ENCODE measurements around the gene TTC12. TPM values are rescaled to one million over a fixed set of nuclear protein-coding genes. Genes with fewer than 3 reads are reported as not detected.

TTC12 gene
- total RNA-seq, 1 donor from 2014 or later: 30.4 TPM

- no peaks in the 10 kb centered on the region for H3K36me3 Mint-ChIP-seq (ENCODE audit: insufficient read depth)
- H3K27ac Mint-ChIP-seq: no peak overlapping the region
- no peaks in the 10 kb centered on the region for H3K9me3 Mint-ChIP-seq (ENCODE audit: low read depth)
- H3K27me3 Mint-ChIP-seq: peaks cover 33% of the 10 kb centered on the region
- no peak for TF ChIP-seq CTCF (IDR thresholded peaks at IDR 0.05; ENCODE audit: unreplicated experiment)
- DNase-seq (ENCODE audit: low spot score, unreplicated experiment): no peak
- H3K4me1 Mint-ChIP-seq (ENCODE audit: low read depth): no peaks in the 10 kb centered on the region
- no peak overlapping the region for H3K4me3 Mint-ChIP-seq (ENCODE audit: low read depth)
Observed at GRCh38 chr11:113404859-113405430, 90.6 kb downstream of the TTC12 start.

GRCh38 chr11:113405724-113406478, 91.5 kb downstream of the TTC12 start:
- no peak for DNase-seq (ENCODE audit: low spot score, unreplicated experiment)
- no peak for TF ChIP-seq CTCF (IDR thresholded peaks at IDR 0.05; ENCODE audit: unreplicated experiment)
- Mint-ChIP-seq H3K27ac (no peak overlapping the region), H3K27me3 (peaks cover 33% of the 10 kb centered on the region), H3K4me1 (ENCODE audit: low read depth) (no peaks in the 10 kb centered on the region), H3K9me3 (ENCODE audit: low read depth) (no peaks in the 10 kb centered on the region), H3K36me3 (ENCODE audit: insufficient read depth) (no peaks in the 10 kb centered on the region), H3K4me3 (ENCODE audit: low read depth) (no peak overlapping the region)

- no peak for TF ChIP-seq CTCF (IDR thresholded peaks at IDR 0.05; ENCODE audit: unreplicated experiment)
- no peaks in the 10 kb centered on the region for H3K9me3 Mint-ChIP-seq (ENCODE audit: low read depth)
- no peaks in the 10 kb centered on the region for H3K4me1 Mint-ChIP-seq (ENCODE audit: low read depth)
- DNase-seq (ENCODE audit: low spot score, unreplicated experiment): no peak
- peaks cover 30% of the 10 kb centered on the region for H3K27me3 Mint-ChIP-seq
- H3K36me3 Mint-ChIP-seq (ENCODE audit: insufficient read depth): no peaks in the 10 kb centered on the region
- no peak overlapping the region for H3K4me3 Mint-ChIP-seq (ENCODE audit: low read depth)
- H3K27ac Mint-ChIP-seq: peak overlapping the region; percentile 78
Observed at GRCh38 chr11:113407163-113407562, 92.8 kb downstream of the TTC12 start.

GRCh38 chr11:113408206-113408605, 93.8 kb downstream of the TTC12 start:
- no peak overlapping the region for H3K27ac Mint-ChIP-seq
- peaks cover 20% of the 10 kb centered on the region for H3K27me3 Mint-ChIP-seq
- H3K36me3 Mint-ChIP-seq (ENCODE audit: insufficient read depth): no peaks in the 10 kb centered on the region
- H3K4me3 Mint-ChIP-seq (ENCODE audit: low read depth): no peak overlapping the region
- no peak for DNase-seq (ENCODE audit: low spot score, unreplicated experiment)
- TF ChIP-seq CTCF (IDR thresholded peaks at IDR 0.05; ENCODE audit: unreplicated experiment): no peak
- no peaks in the 10 kb centered on the region for H3K9me3 Mint-ChIP-seq (ENCODE audit: low read depth)
- no peaks in the 10 kb centered on the region for H3K4me1 Mint-ChIP-seq (ENCODE audit: low read depth)

- no peak for TF ChIP-seq CTCF (IDR thresholded peaks at IDR 0.05; ENCODE audit: unreplicated experiment)
- Mint-ChIP-seq H3K27ac (no peak overlapping the region), H3K36me3 (ENCODE audit: insufficient read depth) (no peaks in the 10 kb centered on the region), H3K27me3 (peaks cover 15% of the 10 kb centered on the region), H3K4me3 (ENCODE audit: low read depth) (no peak overlapping the region), H3K9me3 (ENCODE audit: low read depth) (no peaks in the 10 kb centered on the region), H3K4me1 (ENCODE audit: low read depth) (no peaks in the 10 kb centered on the region)
- no peak for DNase-seq (ENCODE audit: low spot score, unreplicated experiment)
Observed at GRCh38 chr11:113408887-113409286, 94.5 kb downstream of the TTC12 start.

Measured in progenitor cell of endocrine pancreas (in vitro differentiated cells).